Activated naive CD8-positive, alpha-beta T cell treated with anti-CD3 and anti-CD28 coated beads, Interleukin-2, amount 10 ng/mL, durations not matched to agents 7 days and 5 days (primary cell): ENCODE measurements around the gene IMP4. TPM values are rescaled to one million over a fixed set of nuclear protein-coding genes. Genes with fewer than 3 reads are reported as not detected.

Source experiments
- ATAC-seq: fragments of 150-1000 bp; cut with Tn5 transposase; one replicate; pipeline ENCODE4 v1.10.0; 2021; ENCODE audit warnings: low read depth, moderate library complexity
- POLR2A ChIA-PET: fragments of 350-600 bp; sonication (Branson Sonifier 250); formaldehyde crosslinking; loops from one replicate; lab custom pipeline; 2021; ENCODE audit warnings: antibody characterized with exemption; lab: Charles Lee
- DNase-seq: peaks from one replicate; pipeline ENCODE4 v3.0.0; 2021
- H3K27ac Mint-ChIP-seq: one replicate; pipeline ENCODE4 v1.8.0; 2022; ENCODE audit warnings: mild to moderate bottlenecking, mixed read lengths
- H3K27me3 Mint-ChIP-seq: one replicate; pipeline ENCODE4 v1.8.0; 2022; ENCODE audit warnings: mild to moderate bottlenecking, moderate library complexity, mixed read lengths
- H3K36me3 Mint-ChIP-seq: one replicate; pipeline ENCODE4 v1.8.0; 2021; ENCODE audit warnings: mild to moderate bottlenecking, mixed read lengths
- H3K4me1 Mint-ChIP-seq: one replicate; pipeline ENCODE4 v1.8.0; 2021; ENCODE audit warnings: mixed read lengths
- H3K4me3 Mint-ChIP-seq: one replicate; pipeline ENCODE4 v1.8.0; 2022; ENCODE audit warnings: mild to moderate bottlenecking, moderate library complexity, mixed read lengths
- H3K9me3 Mint-ChIP-seq: one replicate; pipeline ENCODE4 v1.8.0; 2021; ENCODE audit warnings: mixed read lengths
- total RNA-seq, 2 experiments: library from RNA; stranded (reverse); gene quantifications; one replicate each; pipeline ENCODE4 v1.2.3, GENCODE V29; 2021

IMP4 gene
- total RNA-seq, 2 experiments from 2014 or later: 64.9 to 65.8 TPM

- Mint-ChIP-seq H3K9me3 (no peaks in the 10 kb centered on the region), H3K27ac (peak overlapping the region; percentile 92)
- POLR2A ChIA-PET: interaction anchor here (1.4 to 3.0 kb wide), 4 partner anchors 12 to 49 kb away, joined by 4 to 19 read pairs (median 10); partner anchors contain the start of gene IMP4
Observed at GRCh38 chr2:130391058-130391871, 48.6 kb downstream of the IMP4 start.

GRCh38 chr2:130391872-130392670 lies 49.4 kb downstream of the IMP4 start:
- no peak for ATAC-seq
- Mint-ChIP-seq H3K27me3 (peaks cover 19% of the 10 kb centered on the region), H3K27ac (no peak overlapping the region), H3K36me3 (peaks cover 5% of the 10 kb centered on the region), H3K4me1 (peaks cover 4% of the 10 kb centered on the region), H3K9me3 (no peaks in the 10 kb centered on the region), H3K4me3 (peak overlapping the region; percentile 93)
- no peak for DNase-seq
- POLR2A ChIA-PET: interaction anchor here (3.0 kb wide), 1 partner anchor 13 kb away, joined by 15 read pairs; no protein-coding TSS in a partner anchor

More at GRCh38 chr2:130391058-130391871, 48.6 kb downstream of the IMP4 start:
- peak; percentile 96 for ATAC-seq
- H3K36me3 Mint-ChIP-seq: peaks cover 5% of the 10 kb centered on the region
- H3K4me3 Mint-ChIP-seq: peak overlapping the region; percentile 93
- H3K27me3 Mint-ChIP-seq: peaks cover 13% of the 10 kb centered on the region
- peaks cover 4% of the 10 kb centered on the region for H3K4me1 Mint-ChIP-seq
- peak; percentile 80 for DNase-seq

- Mint-ChIP-seq H3K4me1 (peaks cover 4% of the 10 kb centered on the region), H3K36me3 (peaks cover 5% of the 10 kb centered on the region), H3K4me3 (no peak overlapping the region), H3K27ac (no peak overlapping the region), H3K9me3 (no peaks in the 10 kb centered on the region), H3K27me3 (peaks cover 29% of the 10 kb centered on the region)
- no peak for DNase-seq
- POLR2A ChIA-PET: no interaction called here
- no peak for ATAC-seq
Observed at GRCh38 chr2:130393318-130393910, 50.7 kb downstream of the IMP4 start.

Other genes with a start within 250 kb of the IMP4 start
- gene POTEF, start 213.7 kb upstream of the IMP4 start, total RNA-seq: not detected
- gene CCDC74B, start 197.8 kb upstream of the IMP4 start, total RNA-seq: 1 to 10 TPM; 1.2 to 1.5 TPM
- gene SMPD4, start 161.3 kb upstream of the IMP4 start, total RNA-seq: 10 to 100 TPM; 67.3 to 74.2 TPM
- gene MZT2B, start 160.6 kb upstream of the IMP4 start, total RNA-seq: 100 to 1,000 TPM; 400 to 434 TPM
- not detected for gene TUBA3E, start 144.5 kb upstream of the IMP4 start, total RNA-seq
- 10 to 100 TPM; 57.7 to 64.5 TPM for gene PTPN18, start 13.2 kb downstream of the IMP4 start, total RNA-seq
- not detected for gene POTEI, start 166.4 kb downstream of the IMP4 start, total RNA-seq
- not detected for gene CFC1B, start 178.3 kb downstream of the IMP4 start, total RNA-seq